HEK293 (cell line): Measurements from ENCODE around the gene HP1BP3.

ENCODE experiments used
- FEZF1 ChIP-seq: fragments of 450-650 bp; formaldehyde crosslinking; IDR thresholded peaks from 2 replicates; pipeline ENCODE4 v1.5.1; 2016; ENCODE audit warnings: missing biosample characterization, missing genetic modification characterization
- GLIS1 ChIP-seq: fragments of 450-650 bp; formaldehyde crosslinking; IDR thresholded peaks from 2 replicates; pipeline ENCODE4 v1.5.1; 2016; ENCODE audit warnings: missing biosample characterization, missing genetic modification characterization
- IKZF3 ChIP-seq: fragments of 450-650 bp; IDR thresholded peaks from 2 replicates; pipeline ENCODE4 v1.5.0; 2018; ENCODE audit warnings: missing biosample characterization, mild to moderate bottlenecking, missing genetic modification characterization, moderate library complexity
- KLF7 ChIP-seq: fragments of 450-650 bp; formaldehyde crosslinking; IDR thresholded peaks from 2 replicates; pipeline ENCODE4 v1.5.1; 2016; ENCODE audit warnings: missing biosample characterization, missing genetic modification characterization, borderline replicate concordance
- RBAK ChIP-seq: fragments of 450-650 bp; formaldehyde crosslinking; IDR thresholded peaks from 2 replicates; pipeline ENCODE4 v1.5.1; 2016; ENCODE audit warnings: missing biosample characterization, missing genetic modification characterization
- WT1 ChIP-seq: fragments of 450-650 bp; formaldehyde crosslinking; IDR thresholded peaks from 2 replicates; pipeline ENCODE4 v1.5.1; 2016; ENCODE audit warnings: missing biosample characterization, missing genetic modification characterization
- ZBTB10 ChIP-seq: fragments of 450-650 bp; formaldehyde crosslinking; IDR thresholded peaks from 2 replicates; pipeline ENCODE4 v1.5.1; 2016; ENCODE audit warnings: missing biosample characterization, missing genetic modification characterization
- ZFP37 ChIP-seq: fragments of 450-650 bp; formaldehyde crosslinking; IDR thresholded peaks from 2 replicates; pipeline ENCODE4 v1.5.1; 2016; ENCODE audit warnings: missing biosample characterization, missing genetic modification characterization
- ZNF16 ChIP-seq: fragments of 450-650 bp; formaldehyde crosslinking; IDR thresholded peaks from 2 replicates; pipeline ENCODE4 v1.5.1; 2016; ENCODE audit warnings: low read depth, missing biosample characterization, missing genetic modification characterization
- ZNF184 ChIP-seq: fragments of 450-650 bp; IDR thresholded peaks from 2 replicates; pipeline ENCODE4 v1.5.1; 2018; ENCODE audit warnings: missing biosample characterization, mild to moderate bottlenecking, missing genetic modification characterization
- ZNF2 ChIP-seq: fragments of 450-650 bp; formaldehyde crosslinking; IDR thresholded peaks from 2 replicates; pipeline ENCODE4 v1.5.1; 2016; ENCODE audit warnings: missing biosample characterization, missing genetic modification characterization
- ZNF311 ChIP-seq: fragments of 450-650 bp; formaldehyde crosslinking; IDR thresholded peaks from 2 replicates; pipeline ENCODE4 v1.5.1; 2017; ENCODE audit warnings: missing biosample characterization, missing genetic modification characterization, borderline replicate concordance
- ZNF324 ChIP-seq: fragments of 450-650 bp; formaldehyde crosslinking; IDR thresholded peaks from 2 replicates; pipeline ENCODE4 v1.5.1; 2016; ENCODE audit warnings: missing biosample characterization, missing genetic modification characterization
- ZNF394 ChIP-seq: fragments of 450-650 bp; formaldehyde crosslinking; IDR thresholded peaks from 2 replicates; pipeline ENCODE4 v1.5.1; 2016; ENCODE audit warnings: missing biosample characterization, missing genetic modification characterization, mild to moderate bottlenecking, moderate library complexity, borderline replicate concordance
- ZNF529 ChIP-seq: fragments of 450-650 bp; formaldehyde crosslinking; IDR thresholded peaks from 2 replicates; pipeline ENCODE4 v1.5.1; 2017; ENCODE audit warnings: missing genetic modification characterization, missing biosample characterization; ENCODE audit not compliant: insufficient replicate concordance
- ZNF580 ChIP-seq: fragments of 450-650 bp; formaldehyde crosslinking; IDR thresholded peaks from 2 replicates; pipeline ENCODE4 v1.5.1; 2016; ENCODE audit warnings: missing biosample characterization, missing genetic modification characterization
- ZNF623 ChIP-seq: fragments of 450-650 bp; formaldehyde crosslinking; IDR thresholded peaks from 2 replicates; pipeline ENCODE4 v1.5.1; 2016; ENCODE audit warnings: missing biosample characterization, missing genetic modification characterization
- ZNF785 ChIP-seq: fragments of 450-650 bp; formaldehyde crosslinking; IDR thresholded peaks from 2 replicates; pipeline ENCODE4 v1.5.1; 2016; ENCODE audit warnings: missing biosample characterization, missing genetic modification characterization
- ZNF843 ChIP-seq: fragments of 450-650 bp; formaldehyde crosslinking; IDR thresholded peaks from 2 replicates; pipeline ENCODE4 v1.5.1; 2016; ENCODE audit warnings: missing biosample characterization, missing genetic modification characterization
- ZSCAN23 ChIP-seq: fragments of 450-650 bp; formaldehyde crosslinking; IDR thresholded peaks from 2 replicates; pipeline ENCODE4 v1.5.1; 2016; ENCODE audit warnings: missing biosample characterization, missing genetic modification characterization
- ZSCAN30 ChIP-seq: fragments of 450-650 bp; IDR thresholded peaks from 2 replicates; pipeline ENCODE4 v1.5.1; 2018; ENCODE audit warnings: missing biosample characterization, mild to moderate bottlenecking, missing genetic modification characterization, moderate library complexity
- TF ChIP-seq, protein P1 (sequence below): fragments of 450-650 bp; formaldehyde crosslinking; IDR thresholded peaks from 2 replicates; pipeline ENCODE4 v1.5.1; 2016; ENCODE audit warnings: missing biosample characterization, missing genetic modification characterization
- TF ChIP-seq, protein P2 (sequence below): fragments of 450-650 bp; formaldehyde crosslinking; IDR thresholded peaks from 2 replicates; pipeline ENCODE4 v1.5.1; 2016; ENCODE audit warnings: missing biosample characterization, missing genetic modification characterization
- TF ChIP-seq, protein P3 (sequence below): fragments of 450-650 bp; formaldehyde crosslinking; IDR thresholded peaks from 2 replicates; pipeline ENCODE4 v1.5.1; 2016; ENCODE audit warnings: missing biosample characterization, missing genetic modification characterization, borderline replicate concordance

Gene HP1BP3

GRCh38 chr1:20696397-20697333 is 90.4 kb downstream of the HP1BP3 start (continued):
- peak; percentile 74 for TF ChIP-seq ZNF2 (tag by site-specific recombination)
- no peak for TF ChIP-seq ZNF16
- TF ChIP-seq ZNF311 (tag by site-specific recombination): no peak
- peak; percentile 31; the same call in 1 of the 2 replicates for TF ChIP-seq ZNF843 (tag by site-specific recombination)
- TF ChIP-seq ZNF184 (tag by site-specific recombination): no peak
- TF ChIP-seq RBAK (tag by site-specific recombination): no peak
- peak; percentile 85; the same call in 1 of the 2 replicates for TF ChIP-seq ZFP37 (tag by site-specific recombination)
- peak; percentile 96 for TF ChIP-seq GLIS1 (tag by site-specific recombination)
- no peak for TF ChIP-seq ZNF529
- TF ChIP-seq, protein P1, sequence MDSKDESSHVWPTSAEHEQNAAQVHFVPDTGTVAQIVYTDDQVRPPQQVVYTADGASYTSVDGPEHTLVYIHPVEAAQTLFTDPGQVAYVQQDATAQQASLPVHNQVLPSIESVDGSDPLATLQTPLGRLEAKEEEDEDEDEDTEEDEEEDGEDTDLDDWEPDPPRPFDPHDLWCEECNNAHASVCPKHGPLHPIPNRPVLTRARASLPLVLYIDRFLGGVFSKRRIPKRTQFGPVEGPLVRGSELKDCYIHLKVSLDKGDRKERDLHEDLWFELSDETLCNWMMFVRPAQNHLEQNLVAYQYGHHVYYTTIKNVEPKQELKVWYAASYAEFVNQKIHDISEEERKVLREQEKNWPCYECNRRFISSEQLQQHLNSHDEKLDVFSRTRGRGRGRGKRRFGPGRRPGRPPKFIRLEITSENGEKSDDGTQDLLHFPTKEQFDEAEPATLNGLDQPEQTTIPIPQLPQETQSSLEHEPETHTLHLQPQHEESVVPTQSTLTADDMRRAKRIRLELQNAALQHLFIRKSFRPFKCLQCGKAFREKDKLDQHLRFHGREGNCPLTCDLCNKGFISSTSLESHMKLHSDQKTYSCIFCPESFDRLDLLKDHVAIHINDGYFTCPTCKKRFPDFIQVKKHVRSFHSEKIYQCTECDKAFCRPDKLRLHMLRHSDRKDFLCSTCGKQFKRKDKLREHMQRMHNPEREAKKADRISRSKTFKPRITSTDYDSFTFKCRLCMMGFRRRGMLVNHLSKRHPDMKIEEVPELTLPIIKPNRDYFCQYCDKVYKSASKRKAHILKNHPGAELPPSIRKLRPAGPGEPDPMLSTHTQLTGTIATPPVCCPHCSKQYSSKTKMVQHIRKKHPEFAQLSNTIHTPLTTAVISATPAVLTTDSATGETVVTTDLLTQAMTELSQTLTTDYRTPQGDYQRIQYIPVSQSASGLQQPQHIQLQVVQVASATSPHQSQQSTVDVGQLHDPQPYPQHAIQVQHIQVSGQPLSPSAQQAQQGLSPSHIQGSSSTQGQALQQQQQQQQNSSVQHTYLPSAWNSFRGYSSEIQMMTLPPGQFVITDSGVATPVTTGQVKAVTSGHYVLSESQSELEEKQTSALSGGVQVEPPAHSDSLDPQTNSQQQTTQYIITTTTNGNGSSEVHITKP: peak; percentile 89
- peak; percentile 59; the same call in 1 of the 2 replicates for TF ChIP-seq ZSCAN23 (tag by site-specific recombination)
- peak; percentile 78 for TF ChIP-seq IKZF3 (tag by site-specific recombination)
- TF ChIP-seq ZNF324: peak; percentile 65
- peak; percentile 75 for TF ChIP-seq ZSCAN30 (tag by site-specific recombination)
- TF ChIP-seq FEZF1 (tag by site-specific recombination): peak; percentile 58; the same call in 1 of the 2 replicates
- peak; percentile 59 for TF ChIP-seq WT1 (tag by site-specific recombination)
- TF ChIP-seq, protein P2, sequence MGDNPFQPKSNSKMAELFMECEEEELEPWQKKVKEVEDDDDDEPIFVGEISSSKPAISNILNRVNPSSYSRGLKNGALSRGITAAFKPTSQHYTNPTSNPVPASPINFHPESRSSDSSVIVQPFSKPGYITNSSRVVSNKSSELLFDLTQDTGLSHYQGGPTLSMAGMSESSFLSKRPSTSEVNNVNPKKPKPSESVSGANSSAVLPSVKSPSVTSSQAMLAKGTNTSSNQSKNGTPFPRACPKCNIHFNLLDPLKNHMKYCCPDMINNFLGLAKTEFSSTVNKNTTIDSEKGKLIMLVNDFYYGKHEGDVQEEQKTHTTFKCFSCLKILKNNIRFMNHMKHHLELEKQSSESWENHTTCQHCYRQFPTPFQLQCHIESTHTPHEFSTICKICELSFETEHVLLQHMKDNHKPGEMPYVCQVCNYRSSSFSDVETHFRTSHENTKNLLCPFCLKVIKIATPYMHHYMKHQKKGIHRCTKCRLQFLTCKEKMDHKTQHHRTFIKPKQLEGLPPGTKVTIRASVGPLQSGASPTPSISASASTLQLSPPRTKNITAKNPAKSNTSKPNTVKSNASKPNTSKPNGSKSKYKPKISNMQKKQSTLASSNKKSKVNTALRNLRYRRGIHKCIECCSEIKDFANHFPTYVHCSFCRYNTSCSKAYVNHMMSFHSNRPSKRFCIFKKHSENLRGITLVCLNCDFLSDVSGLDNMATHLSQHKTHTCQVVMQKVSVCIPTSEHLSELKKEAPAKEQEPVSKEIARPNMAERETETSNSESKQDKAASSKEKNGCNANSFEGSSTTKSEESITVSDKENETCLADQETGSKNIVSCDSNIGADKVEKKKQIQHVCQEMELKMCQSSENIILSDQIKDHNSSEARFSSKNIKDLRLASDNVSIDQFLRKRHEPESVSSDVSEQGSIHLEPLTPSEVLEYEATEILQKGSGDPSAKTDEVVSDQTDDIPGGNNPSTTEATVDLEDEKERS: 0 out of 2 replicates have a peak, but pooled peaks have one; percentile 61
- no peak; the same call in 1 of the 2 replicates for TF ChIP-seq ZNF580 (tag by site-specific recombination)
- TF ChIP-seq, protein P3, sequence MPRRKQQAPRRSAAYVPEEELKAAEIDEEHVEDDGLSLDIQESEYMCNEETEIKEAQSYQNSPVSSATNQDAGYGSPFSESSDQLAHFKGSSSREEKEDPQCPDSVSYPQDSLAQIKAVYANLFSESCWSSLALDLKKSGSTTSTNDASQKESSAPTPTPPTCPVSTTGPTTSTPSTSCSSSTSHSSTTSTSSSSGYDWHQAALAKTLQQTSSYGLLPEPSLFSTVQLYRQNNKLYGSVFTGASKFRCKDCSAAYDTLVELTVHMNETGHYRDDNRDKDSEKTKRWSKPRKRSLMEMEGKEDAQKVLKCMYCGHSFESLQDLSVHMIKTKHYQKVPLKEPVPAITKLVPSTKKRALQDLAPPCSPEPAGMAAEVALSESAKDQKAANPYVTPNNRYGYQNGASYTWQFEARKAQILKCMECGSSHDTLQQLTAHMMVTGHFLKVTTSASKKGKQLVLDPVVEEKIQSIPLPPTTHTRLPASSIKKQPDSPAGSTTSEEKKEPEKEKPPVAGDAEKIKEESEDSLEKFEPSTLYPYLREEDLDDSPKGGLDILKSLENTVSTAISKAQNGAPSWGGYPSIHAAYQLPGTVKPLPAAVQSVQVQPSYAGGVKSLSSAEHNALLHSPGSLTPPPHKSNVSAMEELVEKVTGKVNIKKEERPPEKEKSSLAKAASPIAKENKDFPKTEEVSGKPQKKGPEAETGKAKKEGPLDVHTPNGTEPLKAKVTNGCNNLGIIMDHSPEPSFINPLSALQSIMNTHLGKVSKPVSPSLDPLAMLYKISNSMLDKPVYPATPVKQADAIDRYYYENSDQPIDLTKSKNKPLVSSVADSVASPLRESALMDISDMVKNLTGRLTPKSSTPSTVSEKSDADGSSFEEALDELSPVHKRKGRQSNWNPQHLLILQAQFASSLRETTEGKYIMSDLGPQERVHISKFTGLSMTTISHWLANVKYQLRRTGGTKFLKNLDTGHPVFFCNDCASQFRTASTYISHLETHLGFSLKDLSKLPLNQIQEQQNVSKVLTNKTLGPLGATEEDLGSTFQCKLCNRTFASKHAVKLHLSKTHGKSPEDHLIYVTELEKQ (tag by site-specific recombination): peak; percentile 51; the same call in 1 of the 2 replicates
- peak; percentile 25; the same call in 1 of the 2 replicates for TF ChIP-seq ZNF623 (tag by site-specific recombination)
- TF ChIP-seq ZNF394: peak; percentile 47; the same call in 1 of the 2 replicates
- TF ChIP-seq KLF7 (tag by site-specific recombination): peak; percentile 70; the same call in 1 of the 2 replicates
- TF ChIP-seq ZBTB10 (tag by site-specific recombination): peak; percentile 95
- TF ChIP-seq ZNF785 (tag by site-specific recombination): no peak
